ENCODE results near the gene ROS1.

DNA sequence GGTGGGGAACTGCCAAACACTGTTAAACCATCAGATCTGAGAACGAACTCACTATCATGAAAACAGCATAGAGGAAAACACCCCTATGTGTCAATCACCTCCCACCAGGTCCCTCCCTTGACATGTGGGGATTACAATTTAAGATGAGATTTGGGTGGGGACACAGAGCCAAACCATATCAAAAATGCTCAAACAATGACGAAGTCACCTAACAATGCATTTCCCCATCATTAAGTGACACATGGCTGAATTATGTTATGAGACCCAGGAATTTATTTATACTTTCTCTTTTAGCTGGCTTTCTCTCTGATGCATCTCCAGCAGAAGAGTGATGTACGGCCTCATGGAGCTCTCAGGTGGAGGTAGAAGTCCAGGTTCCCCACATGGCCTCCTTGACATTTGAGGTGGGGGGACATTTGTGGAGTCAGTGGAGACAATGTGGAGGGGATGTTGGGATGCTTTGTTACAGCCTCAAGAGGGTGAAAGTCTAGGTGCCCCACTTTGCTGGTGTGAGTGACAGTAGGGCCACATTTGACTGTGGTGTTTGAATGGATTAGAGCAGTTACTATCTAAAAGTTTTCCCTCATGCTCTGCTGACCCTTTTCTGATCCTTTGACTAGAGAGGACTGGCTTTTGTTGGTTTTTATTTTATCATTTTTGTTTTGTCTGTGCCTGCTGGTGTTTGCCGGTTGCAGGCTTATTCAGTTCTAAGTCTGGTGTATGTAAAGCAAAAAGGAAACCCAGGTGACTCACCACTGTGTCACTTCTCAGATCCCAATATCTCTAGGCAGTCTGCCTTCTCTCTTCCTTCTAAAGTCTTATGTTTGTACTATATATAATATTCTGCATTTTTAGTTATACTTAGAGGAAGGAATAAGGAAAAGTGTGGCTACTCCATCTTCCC lies 38.3 kb upstream of the ROS1 start:
- no peak for TF ChIP-seq POLR2A (IDR thresholded peaks at IDR 0.05; ENCODE audit: low read length)
- TF ChIP-seq GATA1 (IDR thresholded peaks at IDR 0.05; ENCODE audit: low read depth, low read length) = no peak

Measured in erythroblast (primary cell).